Femur (tissue), 1 donor: Measurements from ENCODE around the gene ARL15.

Experiments
- DNase-seq: peaks from one replicate; pipeline ENCODE4 v3.0.0-alpha.2; 2017

The ARL15 gene

DNA sequence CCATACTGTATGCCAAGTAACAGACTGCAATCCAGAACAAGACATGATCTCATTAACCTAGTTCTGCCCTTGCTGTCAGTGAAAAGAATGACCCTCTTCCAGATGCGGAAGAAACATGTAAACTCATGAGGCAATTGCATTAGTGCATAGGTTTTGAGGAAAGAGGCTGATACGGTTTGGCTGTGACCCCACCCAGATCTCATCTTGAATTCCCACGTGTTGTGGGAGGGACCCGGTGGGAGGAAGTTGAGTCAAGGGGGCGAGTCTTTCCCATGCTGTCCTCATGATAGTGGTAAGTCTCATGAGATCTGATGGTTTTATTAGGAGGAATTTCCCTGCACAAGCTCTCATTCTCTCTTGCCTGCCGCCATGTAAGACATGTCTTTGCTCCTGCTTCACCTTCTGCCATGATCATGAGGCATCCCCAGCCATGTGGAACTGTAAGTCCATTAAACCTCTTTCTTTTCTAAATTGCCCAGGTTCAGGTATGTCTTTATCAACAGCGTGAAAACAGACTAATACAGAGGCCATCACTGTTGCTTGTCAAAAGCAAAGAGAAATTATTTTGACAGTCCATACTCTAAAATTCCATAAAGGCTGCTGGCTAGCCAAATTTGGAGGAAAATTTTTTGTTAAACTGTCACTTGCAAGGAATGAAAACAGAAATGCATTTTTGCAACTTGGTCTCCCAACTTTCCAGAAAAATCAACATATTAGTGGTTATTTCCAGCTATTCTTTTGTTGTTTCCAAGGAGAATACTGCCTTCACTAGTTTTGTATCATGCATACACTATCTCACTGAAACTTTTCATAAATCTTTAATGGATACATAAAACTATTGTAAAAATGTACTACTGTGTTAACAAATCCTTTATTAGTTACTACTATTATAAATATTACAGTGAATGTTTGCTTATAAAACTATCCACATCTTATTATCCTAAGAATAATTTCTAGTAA lies 3.2 kb upstream of the ARL15 start:
- no peak for DNase-seq

DNA sequence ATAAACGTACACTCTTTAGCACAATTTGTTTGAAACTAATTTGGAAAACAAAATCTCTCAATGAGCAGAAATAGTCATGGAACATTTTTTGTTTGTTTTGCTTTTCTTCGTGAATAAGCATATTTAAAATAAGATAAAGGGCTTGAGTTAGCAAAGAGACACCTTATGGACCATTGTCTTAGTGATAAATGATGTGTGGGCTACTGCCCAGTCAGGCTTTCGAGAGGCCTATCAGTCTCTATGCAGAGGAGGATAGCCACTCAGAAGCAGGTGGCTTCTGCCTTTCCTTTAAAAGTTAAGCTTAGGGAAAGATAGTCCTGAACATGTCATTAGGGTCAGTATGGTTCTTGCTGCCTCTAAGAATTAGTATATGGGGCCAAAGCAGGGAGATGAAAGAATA lies 2.1 kb upstream of the ARL15 start:
- no peak for DNase-seq

GRCh38 chr5:54311176-54311677 lies 854 bp upstream of the ARL15 start:
- DNase-seq: no peak

GRCh38 chr5:54309691-54310432 lies 511 bp downstream of the ARL15 start:
- peak; percentile 53 for DNase-seq

DNA sequence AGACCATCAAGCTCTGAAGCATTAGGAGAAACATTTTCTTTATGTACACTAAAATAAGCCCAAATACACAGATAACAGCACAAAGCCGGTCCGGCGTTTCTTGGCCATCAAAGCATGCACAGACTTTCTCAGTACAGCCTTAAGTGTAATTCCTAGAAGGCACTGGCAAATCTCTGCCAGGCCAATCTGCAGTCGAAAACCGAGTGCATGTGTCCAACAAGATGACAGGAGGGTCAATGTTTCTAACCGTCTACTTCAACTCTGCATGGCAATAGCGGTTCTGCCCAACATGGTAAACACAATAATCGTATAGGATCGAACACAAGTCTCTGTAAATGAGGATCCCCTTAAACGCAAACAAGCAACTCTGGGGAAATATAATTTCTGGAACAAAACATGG lies 1.1 kb downstream of the ARL15 start:
- peak; percentile 24 for DNase-seq

DNA sequence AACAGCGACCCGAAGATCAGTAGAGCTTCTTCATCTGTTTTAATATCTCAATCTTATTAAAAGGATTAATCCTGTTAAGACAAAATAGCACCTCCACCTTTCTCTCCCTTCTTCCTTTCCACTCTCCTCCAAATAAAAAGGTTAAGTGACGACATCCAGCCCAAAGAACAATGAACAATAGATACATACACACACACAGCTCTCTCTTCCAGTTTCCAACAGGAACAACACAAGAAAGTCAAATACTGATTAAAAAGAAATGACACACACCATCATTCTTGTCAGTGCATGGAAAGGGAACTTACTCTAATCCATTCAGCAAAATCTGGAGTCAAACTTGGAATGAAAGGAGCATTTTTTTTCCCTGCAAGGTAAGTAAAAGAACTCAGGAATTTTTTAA lies 2.8 kb downstream of the ARL15 start:
- no peak for DNase-seq

DNA sequence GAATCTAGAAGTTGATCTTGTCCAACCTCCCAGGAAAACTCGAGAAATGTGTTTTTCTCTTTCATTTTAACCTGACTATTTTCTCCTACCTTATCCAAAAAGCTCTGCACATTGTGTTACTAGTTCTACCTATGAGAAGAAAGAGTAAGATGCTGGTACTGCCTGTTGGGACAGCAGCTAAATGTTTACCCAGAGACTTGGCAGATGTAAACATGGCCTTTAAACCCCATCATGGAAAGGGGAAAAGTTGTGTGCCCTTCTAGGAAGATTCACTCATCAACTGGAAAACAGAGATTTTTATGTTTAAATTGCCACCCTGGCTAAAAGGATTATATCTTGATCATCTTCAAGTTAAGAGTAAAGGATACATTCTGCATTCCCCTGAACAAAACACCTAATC lies 3.5 kb downstream of the ARL15 start:
- no peak for DNase-seq

- no peak for DNase-seq
Measured at GRCh38 chr5:54305737-54306136, 4.6 kb downstream of the ARL15 start.

GRCh38 chr5:54304040-54304439 lies 6.3 kb downstream of the ARL15 start:
- DNase-seq: no peak

- no peak for DNase-seq
Measured at GRCh38 chr5:54302267-54302687, 8.1 kb downstream of the ARL15 start.

GRCh38 chr5:54301849-54302248 lies 8.5 kb downstream of the ARL15 start:
- no peak for DNase-seq

DNA sequence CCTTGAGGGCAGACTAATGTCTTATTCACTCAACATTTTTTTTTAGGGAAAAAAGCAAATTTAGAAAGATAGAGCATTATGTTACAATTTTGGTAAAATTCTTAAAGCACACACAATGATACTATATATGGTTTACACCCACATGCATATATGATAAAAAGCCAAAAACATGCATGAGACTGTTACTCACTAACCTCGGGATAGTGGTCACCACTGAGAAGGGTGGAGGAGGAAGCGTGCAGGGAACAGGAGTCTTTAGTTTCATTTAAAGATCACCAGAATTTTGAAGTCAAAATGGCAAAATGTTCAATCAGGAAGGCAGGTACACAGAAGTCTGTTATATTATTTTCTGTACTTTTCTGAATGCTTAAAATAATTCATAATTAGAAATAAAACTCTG lies 9.2 kb downstream of the ARL15 start:
- no peak for DNase-seq

DNA sequence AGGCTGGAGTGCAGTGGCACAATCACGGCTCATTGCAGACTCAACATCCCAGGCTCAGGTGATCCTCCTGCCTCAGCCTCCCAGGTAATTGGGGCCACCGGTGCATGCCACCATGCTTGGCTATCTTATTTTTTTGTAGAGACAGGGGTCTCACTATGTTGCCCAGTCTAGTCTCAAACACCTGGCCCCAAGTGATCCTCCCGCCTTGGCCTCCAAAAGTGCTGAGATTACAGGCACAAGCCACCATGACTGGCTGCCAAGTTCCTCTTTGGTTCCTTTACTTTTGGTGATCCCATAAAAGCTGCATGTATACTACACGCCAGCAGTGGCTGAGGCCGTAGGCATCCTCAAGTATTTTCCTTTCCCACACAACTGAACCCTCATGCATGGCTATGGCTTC lies 11.4 kb downstream of the ARL15 start:
- DNase-seq: no peak

DNA sequence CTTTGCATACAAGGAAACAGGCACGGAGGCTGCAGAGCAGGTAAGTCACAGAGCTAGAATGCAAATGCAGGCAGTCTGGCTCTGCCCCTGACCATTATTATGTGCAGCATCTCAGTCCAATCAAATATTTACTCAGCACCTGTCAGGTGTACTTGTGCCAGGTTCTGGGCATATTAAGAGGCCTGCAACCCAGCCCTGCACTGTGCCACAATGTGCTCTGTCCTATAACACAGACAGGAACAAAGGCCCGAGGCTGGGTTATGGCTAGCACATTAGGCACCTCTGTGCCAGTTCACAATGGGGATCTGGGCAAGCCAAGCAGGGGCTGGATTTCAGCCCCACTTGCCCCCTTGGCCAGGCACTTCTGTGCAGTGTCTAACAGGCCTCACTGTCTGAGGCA lies 14.0 kb downstream of the ARL15 start:
- DNase-seq: no peak

- no peak for DNase-seq
Measured at GRCh38 chr5:54295651-54296276, 14.6 kb downstream of the ARL15 start.

DNA sequence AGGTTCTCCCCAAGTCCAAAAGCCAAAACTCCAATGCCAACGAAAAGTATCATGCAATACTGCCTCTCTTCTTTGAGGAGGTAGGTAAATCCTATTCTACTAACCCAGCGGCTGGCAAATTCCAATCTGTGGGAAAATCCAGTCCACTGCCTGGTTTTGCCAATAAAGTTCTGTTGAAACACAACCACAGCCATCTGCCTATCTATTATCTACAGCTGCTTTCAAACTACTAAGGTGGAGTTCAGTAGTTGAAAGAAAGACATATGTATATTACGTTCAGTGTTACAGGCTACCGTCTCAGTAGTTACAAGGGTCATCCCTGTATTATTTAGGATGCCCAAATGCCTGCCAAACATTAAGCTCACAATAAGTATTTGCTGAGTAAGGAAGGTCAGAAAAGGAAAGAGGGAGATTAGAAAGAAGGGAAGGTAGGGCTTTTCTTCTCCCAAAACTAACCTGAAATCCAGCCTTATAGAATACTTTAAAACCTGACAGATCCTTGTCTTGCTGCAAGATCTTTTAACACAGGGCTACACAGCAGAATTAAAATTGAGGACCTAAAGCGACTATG lies 16.2 kb downstream of the ARL15 start:
- DNase-seq: no peak

GRCh38 chr5:54292866-54293265 lies 17.5 kb downstream of the ARL15 start:
- no peak for DNase-seq

- DNase-seq: no peak
Measured at GRCh38 chr5:54291498-54291897, 18.9 kb downstream of the ARL15 start.

DNA sequence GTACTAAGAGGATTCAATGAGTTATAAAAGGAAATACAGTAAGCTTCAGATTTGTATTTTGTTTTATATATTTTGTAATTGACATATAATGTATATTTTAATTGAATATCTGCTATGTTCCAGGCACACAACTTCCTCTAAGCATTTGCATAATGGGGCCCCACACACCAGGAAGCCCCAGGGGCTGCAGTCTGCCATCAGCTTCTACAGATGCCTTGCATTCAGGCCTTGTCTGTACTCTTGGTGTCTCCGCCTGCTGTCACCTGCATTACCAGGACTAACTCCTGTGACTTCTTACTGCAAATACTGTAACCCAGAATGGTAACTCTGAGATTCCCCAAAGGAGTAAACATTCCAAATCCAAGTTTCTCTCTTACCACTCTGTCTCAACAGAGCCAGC lies 20.6 kb downstream of the ARL15 start:
- no peak for DNase-seq

- DNase-seq: no peak
Measured at GRCh38 chr5:54288568-54289217, 21.7 kb downstream of the ARL15 start.

DNA sequence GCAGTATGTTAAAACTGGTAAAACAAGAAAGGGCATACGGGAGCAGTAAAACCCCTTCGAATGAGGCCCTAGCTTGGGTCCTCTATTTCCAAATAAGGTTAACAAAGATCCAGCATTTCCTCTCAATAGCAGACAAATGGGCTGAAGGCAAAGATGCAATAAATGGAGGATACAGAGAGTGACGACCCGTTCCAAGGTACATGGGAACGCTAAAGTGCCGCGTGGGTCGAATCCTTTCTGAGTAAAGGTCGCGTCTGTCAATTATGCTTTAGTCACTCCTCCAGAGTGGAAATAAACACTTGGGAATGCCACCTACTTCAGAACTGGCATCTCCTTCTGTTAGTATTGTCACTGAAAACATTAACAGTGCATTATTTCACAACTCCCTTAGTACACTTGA lies 24.7 kb downstream of the ARL15 start:
- no peak for DNase-seq

- DNase-seq: no peak
Measured at GRCh38 chr5:54284586-54284985, 25.8 kb downstream of the ARL15 start.

DNA sequence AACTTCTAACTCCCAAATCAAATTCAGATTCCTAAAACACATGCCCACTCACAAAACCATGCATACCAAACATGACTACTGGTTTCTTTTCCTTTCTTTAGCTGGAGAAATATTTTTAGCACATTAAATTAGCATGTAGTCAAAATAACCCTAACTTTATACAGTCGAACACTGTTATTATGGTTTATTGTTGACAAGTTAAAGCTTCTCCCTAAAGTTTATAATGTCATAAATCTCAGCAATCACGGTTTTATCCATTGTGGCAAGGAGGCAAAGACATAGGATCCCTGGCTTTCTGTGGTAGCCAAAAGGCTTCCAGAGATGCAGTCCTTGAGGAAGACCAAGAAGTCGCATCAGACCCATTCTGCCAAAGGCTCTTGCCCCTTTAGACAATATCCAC lies 27.5 kb downstream of the ARL15 start:
- no peak for DNase-seq
